Neutrophil (primary cell): ENCODE data around the gene TAF15.

Experiments
- H3K27ac ChIP-seq: fragments of 200-600 bp; sonication (generic); 2 replicates; pipeline ENCODE4 v1.5.1; 2016; ENCODE audit warnings: mild to moderate bottlenecking, moderate library complexity
- H3K27me3 ChIP-seq: fragments of 200-600 bp; sonication (generic); 2 replicates; pipeline ENCODE4 v1.6.0; 2016; ENCODE audit warnings: mild to moderate bottlenecking
- H3K36me3 ChIP-seq: fragments of 200-600 bp; sonication (generic); 2 replicates; pipeline ENCODE4 v1.5.1; 2017
- H3K4me1 ChIP-seq, 2 experiments: fragments of 200-600 bp in 1 of 2; sonication (generic) in 1 of 2; 1 replicate in 1 of 2; 2 replicates in 1 of 2; pipeline versions ENCODE4 v1.5.1 to v1.6.1; 2013 to 2016; ENCODE audit warnings: low read depth in 1 of 2, low read length in 1 of 2, mild to moderate bottlenecking in 1 of 2, moderate library complexity in 1 of 2; ENCODE audit not compliant: control insufficient read depth in 1 of 2, insufficient read depth in 1 of 2
- H3K4me3 ChIP-seq, 2 experiments: fragments of 200-600 bp in 1 of 2; sonication (generic) in 1 of 2; 1 replicate in 1 of 2; 2 replicates in 1 of 2; pipeline ENCODE4 v1.5.1; 2013 to 2016; ENCODE audit warnings: low read depth in 1 of 2, low read length in 1 of 2, mild to moderate bottlenecking in 1 of 2, moderate library complexity in 1 of 2
- H3K9me3 ChIP-seq: fragments of 200-600 bp; sonication (generic); 2 replicates; pipeline ENCODE4 v1.5.1; 2016
- CTCF ChIP-seq: fragments of 200-600 bp; sonication (generic); IDR thresholded peaks from 2 replicates; pipeline ENCODE4 v1.5.1; 2016; ENCODE audit warnings: antibody characterized with exemption

TAF15 gene

GRCh38 chr17:35769895-35770486, 39.3 kb upstream of the TAF15 start:
- Histone ChIP-seq H3K4me1 (no peaks in the 10 kb centered on the region), H3K9me3 (no peaks in the 10 kb centered on the region), H3K27me3 (peaks cover 49% of the 10 kb centered on the region), H3K27ac (no peak overlapping the region), H3K4me3 (no peak overlapping the region), H3K36me3 (no peaks in the 10 kb centered on the region)
- TF ChIP-seq CTCF, result no peak

- Histone ChIP-seq H3K9me3 (no peaks in the 10 kb centered on the region), H3K27me3 (peaks cover 55% of the 10 kb centered on the region), H3K36me3 (no peaks in the 10 kb centered on the region), H3K4me3 (no peak overlapping the region), H3K4me1 (no peaks in the 10 kb centered on the region), H3K27ac (no peak overlapping the region)
- TF ChIP-seq CTCF, result no peak
Measured at GRCh38 chr17:35773129-35773528, 36.2 kb upstream of the TAF15 start.

GRCh38 chr17:35773679-35774425, 35.4 kb upstream of the TAF15 start:
- Histone ChIP-seq H3K27ac (no peak overlapping the region), H3K36me3 (no peaks in the 10 kb centered on the region), H3K27me3 (peaks cover 62% of the 10 kb centered on the region), H3K9me3 (no peaks in the 10 kb centered on the region), H3K4me3 (no peak overlapping the region), H3K4me1 (no peaks in the 10 kb centered on the region)
- no peak for TF ChIP-seq CTCF

- TF ChIP-seq CTCF, result no peak
- H3K9me3 ChIP-seq, result no peaks in the 10 kb centered on the region
- no peaks in the 10 kb centered on the region for H3K4me1 ChIP-seq
- H3K36me3 ChIP-seq, result no peaks in the 10 kb centered on the region
- peaks cover 69% of the 10 kb centered on the region for H3K27me3 ChIP-seq
- no peak overlapping the region for H3K27ac ChIP-seq
- H3K4me3 ChIP-seq, result no peak overlapping the region
Measured at GRCh38 chr17:35774499-35774898, 34.8 kb upstream of the TAF15 start.

- no peaks in the 10 kb centered on the region for H3K9me3 ChIP-seq
- no peak overlapping the region for H3K27ac ChIP-seq
- H3K4me1 ChIP-seq, result no peaks in the 10 kb centered on the region
- no peak for TF ChIP-seq CTCF
- peaks cover 71% of the 10 kb centered on the region for H3K27me3 ChIP-seq
- H3K4me3 ChIP-seq, result no peak overlapping the region
- no peaks in the 10 kb centered on the region for H3K36me3 ChIP-seq
Measured at GRCh38 chr17:35775039-35775438, 34.2 kb upstream of the TAF15 start.
